GM12801 (cell line): ENCODE measurements around the gene MRGPRF.

Experiments
- CTCF ChIP-seq: IDR thresholded peaks from one replicate; pipeline ENCODE4 v1.5.1; 2011; ENCODE audit warnings: control low read depth; ENCODE audit not compliant: insufficient read length; ENCODE audit errors: extremely low read depth

Gene MRGPRF

GRCh38 chr11:69013009-69013951, at the start of gene MRGPRF:
Gene MRGPRF, minus strand, starts transcription at chr11:69013246. Its CDS starts 3,345 bp downstream, at chr11:69009901.
- TF ChIP-seq CTCF = no peak

GRCh38 chr11:69062169-69062855, 49.3 kb upstream of the MRGPRF start:
- TF ChIP-seq CTCF = no peak

GRCh38 chr11:69061713-69062053, 48.6 kb upstream of the MRGPRF start:
- TF ChIP-seq CTCF = no peak

- no peak for TF ChIP-seq CTCF
Observed at GRCh38 chr11:69060806-69061712, 48.0 kb upstream of the MRGPRF start.

- TF ChIP-seq CTCF = no peak
Observed at GRCh38 chr11:69059985-69060384, 46.9 kb upstream of the MRGPRF start.

- no peak for TF ChIP-seq CTCF
Observed at GRCh38 chr11:69059429-69059828, 46.4 kb upstream of the MRGPRF start.
